Myocyte (in vitro differentiated cells): ENCODE measurements around the gene LENG8. TPM values are rescaled to one million over a fixed set of nuclear protein-coding genes. Genes with fewer than 3 reads are reported as not detected.

Source experiments
- total RNA-seq: library from RNA; depleted of rRNA; stranded (reverse); fragments of >200 nt; gene quantifications from 2 replicates; pipeline ENCODE4 v1.2.3, GENCODE V29; 2014

The LENG8 gene
- total RNA-seq, 1 donor from 2014 or later: 55.1 TPM

Other genes starting within 250 kb of the LENG8 start
- 937 and 1,223 TPM in 2 replicates for gene RPS9, start 248.3 kb upstream of the LENG8 start, total RNA-seq
- gene LILRB3, start 226.2 kb upstream of the LENG8 start, total RNA-seq: not detected in 2 replicates
- not detected in 2 replicates for gene LILRA6, start 206.4 kb upstream of the LENG8 start, total RNA-seq
- not detected in 2 replicates for gene LILRB5, start 191.9 kb upstream of the LENG8 start, total RNA-seq
- not detected in 2 replicates for gene LILRB2, start 168.1 kb upstream of the LENG8 start, total RNA-seq
- gene LILRA5, start 136.0 kb upstream of the LENG8 start, total RNA-seq: not detected in 2 replicates
- not detected in 2 replicates for gene LILRA4, start 110.0 kb upstream of the LENG8 start, total RNA-seq
- not detected in 2 replicates for gene LAIR1, start 84.3 kb upstream of the LENG8 start, total RNA-seq
- gene TTYH1, start 33.7 kb upstream of the LENG8 start, total RNA-seq: not detected in 2 replicates
- 5.2 and 6.9 TPM in 2 replicates for gene LENG9, start 14.6 kb downstream of the LENG8 start, total RNA-seq
- gene CDC42EP5, start 24.1 kb downstream of the LENG8 start, total RNA-seq: 4.4 and 6.2 TPM in 2 replicates
- not detected in 2 replicates for gene LAIR2, start 53.6 kb downstream of the LENG8 start, total RNA-seq
- gene LILRA2, start 124.6 kb downstream of the LENG8 start, total RNA-seq: not detected in 2 replicates
- not detected in 2 replicates for gene LILRA1, start 144.4 kb downstream of the LENG8 start, total RNA-seq
- gene LILRB1, start 181.3 kb downstream of the LENG8 start, total RNA-seq: not detected in 2 replicates
- gene LILRB4, start 213.8 kb downstream of the LENG8 start, total RNA-seq: not detected in 2 replicates